T-helper 9 cell (primary cell): ENCODE measurements around the gene BRD3OS.

Source experiments
- DNase-seq: peaks from one replicate; pipeline ENCODE4 v3.0.0-alpha.2; 2020

Gene BRD3OS

DNA sequence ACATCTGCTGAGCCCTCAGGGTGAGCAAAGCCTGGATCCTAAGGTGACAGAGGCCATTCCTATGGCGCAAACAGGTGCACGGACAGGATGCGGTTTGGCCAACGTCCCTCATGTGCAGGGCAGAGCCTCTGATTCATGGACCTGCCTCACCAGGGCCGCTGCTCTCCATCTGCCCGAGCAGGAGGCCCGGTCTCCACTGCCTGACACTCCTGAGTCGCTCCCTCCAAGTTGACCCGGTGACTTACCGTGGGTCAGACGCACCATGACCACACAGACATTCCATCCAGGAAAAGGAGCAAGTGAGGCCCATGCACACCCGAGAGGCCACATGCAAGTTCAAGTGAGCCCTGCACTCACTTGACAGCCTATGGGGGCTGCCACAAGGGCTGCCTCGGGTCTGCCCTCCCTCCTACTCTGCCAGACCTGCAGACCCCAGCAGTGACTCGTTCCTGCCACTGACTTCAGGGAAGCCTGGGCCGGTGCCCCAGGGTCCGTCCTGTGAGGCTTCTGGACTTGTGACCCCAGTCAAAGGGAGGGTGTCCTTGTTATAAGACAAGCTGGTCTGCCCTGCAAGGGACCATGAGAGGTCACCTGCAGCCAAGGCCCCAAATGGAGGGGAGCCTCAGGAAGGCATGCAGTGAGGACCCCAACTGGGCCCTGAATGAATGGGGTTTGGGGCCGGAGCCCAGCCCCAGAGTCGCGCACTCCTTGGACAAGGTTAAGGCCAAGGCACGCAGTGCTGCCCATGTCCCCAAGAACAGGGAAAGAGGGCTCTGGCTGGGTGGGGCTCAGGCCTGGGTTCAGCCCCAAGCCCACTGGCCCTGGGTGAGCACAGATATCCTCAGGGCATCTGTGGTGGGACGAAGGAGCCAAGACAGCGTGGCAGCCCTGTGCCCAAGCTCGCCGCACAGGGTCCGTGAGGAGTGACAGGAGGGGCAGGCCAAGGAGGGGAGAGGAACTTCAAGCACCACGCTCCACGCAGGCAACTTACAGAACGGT, 10.1 kb downstream of the BRD3OS start:
- no peak for DNase-seq

DNA sequence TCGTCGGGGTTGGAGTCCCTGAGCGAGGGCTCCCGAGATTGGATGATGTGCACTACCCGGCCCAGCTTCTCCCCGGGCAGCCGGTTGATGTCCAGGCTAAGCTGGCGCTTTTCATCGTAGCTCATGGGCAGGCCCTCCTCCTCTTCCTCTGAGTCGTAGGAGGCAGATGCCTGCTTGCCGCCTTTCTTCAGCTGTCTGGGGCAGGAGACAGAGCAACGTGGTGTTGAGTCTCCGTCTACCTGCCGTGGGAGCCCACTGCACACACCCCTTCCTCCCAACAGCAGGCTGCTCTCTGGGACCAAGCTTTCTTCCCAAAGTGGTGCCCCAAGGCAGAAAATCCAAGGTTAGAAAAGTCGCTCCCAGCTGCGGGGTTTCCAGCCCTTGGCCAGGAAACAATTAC, 10.8 kb downstream of the BRD3OS start:
- DNase-seq, result no peak

DNA sequence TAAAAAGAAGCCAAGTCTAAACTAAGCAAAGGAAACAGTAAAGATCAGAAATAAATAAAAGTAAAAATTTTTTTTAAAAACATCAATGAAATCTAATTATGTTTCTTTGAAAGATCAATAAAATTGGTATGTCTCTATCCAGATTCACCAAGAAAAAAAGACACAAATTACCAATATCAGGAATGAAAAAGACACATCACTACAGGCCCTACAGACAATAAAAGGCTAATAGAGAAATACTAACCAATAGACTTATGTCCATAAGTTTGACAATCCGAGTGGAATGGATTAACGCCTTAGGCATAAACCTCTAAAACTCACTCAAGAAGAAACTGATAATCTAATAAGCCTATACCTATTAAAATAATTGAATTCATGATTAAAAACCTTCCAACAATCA, 12.4 kb downstream of the BRD3OS start:
- no peak for DNase-seq

DNA sequence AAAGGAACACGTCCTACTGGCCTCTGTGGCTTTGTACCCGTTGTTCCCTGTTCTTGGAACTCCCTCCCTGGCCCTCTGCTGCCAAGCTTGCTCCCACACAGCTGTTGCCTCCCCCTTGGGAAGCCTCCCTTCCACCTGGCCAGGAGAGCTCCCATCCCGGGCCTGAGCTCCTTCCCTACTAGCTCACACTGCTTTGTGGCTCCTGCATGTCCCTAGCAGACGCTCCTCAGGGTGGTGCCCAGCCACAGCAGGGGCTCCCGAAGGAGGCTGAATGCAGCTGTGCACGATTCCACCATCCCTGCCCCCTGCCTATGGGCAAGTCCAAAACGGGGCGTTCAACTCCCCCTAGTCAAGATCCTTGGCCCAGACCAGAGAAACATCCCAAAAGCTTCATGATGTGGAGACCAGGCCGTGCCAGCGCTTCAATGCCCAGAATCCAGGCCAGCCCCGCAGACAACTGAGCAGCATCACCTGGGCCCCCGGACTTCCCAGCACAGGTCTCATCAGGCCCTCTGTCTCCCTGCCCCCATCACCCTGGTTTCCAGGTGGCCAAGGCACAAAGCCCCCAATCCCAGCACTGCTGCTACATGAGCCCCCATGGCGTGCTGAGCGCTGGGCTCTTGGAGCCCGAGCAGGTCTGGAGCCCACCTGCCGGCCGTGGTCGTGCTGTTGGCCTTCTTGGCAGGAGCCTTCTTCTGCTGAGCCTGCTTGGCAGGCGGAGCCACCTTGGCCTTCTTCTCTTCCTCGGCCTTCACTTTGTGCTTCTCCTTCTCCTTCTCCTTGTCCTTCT, 14.3 kb downstream of the BRD3OS start:
- DNase-seq, result no peak

DNA sequence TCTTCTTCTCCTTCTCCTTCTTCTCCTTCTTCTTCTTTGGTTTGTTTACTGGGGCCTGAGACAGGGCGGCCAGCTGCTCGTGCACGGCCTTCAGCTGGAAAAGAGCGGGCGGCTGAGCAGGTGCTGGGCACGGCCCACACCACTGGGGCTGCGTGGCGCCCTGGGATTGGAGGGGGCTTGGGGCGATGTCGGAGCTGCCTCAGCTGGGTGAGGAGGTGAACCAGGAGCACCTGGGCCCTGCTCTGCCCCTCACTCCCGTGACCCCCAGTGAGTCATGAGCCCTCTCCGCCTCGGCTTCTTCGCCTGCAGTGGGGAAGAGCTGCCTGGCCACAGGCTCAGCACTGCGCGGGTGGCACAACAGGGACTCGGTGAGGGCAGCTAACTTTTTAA, 14.9 kb downstream of the BRD3OS start:
- DNase-seq, result no peak

DNA sequence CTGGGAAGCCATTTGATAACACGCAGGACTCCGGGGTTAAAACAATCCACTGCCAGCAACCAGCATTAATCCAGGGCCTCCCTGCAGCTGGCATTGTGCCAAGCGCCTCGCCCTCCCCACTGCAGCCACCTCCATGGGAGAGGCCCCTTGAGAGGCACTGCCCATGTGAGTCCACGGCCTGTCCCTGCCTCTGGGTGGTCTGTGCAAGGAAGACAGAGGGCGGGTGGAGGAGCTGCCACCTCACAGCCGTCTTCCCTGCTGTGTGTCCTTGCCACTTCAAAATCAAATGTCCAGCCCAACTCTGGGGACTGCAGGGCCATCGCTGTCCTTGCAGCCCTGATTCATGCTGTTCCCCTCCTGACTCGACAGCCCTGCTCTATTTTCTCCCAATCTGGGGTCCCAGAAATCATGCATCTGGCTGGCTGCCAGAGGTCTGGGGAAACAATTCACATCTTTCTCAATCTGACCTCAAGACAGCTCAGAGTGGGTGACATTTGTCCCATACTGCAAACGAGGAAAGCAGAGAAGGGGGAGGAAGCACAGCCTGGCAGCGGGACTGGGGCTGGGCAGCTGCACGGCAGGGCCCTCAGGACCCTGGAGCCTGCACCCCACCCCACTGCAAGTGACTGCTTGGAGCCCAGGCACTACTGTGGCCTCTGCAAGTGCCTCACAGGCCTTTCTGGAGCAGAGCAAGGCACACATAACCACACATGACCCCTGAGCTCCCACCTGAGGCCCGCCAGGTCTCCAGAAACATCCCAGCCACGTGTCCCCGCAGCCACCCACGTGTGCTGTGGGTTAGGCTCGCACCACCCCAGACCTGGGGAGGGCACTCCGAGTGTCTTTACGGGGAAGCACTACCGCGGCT, 15.7 kb downstream of the BRD3OS start:
- no peak for DNase-seq

DNA sequence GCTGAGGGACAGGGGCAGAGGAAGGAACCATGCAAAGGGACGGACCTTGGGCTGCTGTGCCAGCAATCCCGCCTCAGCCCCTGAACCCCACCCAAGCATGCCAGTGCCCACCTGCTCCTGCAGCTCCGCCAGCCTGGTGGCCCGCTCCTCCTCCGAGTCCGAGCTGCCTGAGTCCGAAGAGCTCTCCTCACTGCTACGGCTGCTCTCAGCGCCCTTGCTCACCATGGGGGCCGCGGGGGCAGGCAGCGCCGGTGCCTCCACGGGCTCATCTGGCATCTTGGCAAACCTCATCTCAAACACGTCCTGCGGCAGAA, 16.3 kb downstream of the BRD3OS start:
- DNase-seq, result no peak

DNA sequence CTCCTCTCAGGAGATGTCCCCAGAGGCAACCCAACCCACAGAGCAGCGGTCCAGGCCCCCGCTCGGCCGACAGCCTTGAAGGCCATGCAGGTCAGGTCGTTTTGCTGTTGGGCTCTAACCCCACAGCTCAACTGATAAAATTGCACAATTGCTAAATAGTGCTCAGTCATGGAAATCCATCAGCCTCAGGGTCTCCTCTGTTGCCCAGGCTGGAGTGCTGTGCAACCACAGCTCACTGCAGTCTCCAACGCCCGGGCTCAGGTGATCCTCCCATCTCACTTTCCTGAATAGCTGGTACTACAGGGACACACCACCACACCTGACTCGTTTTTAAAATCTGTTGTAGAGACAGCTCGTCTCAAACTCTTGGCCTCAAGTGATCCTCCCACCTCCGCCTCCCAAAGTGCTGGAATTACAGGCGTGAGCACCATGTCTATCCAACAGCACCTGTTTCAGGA, 18.3 kb downstream of the BRD3OS start:
- DNase-seq, result no peak

DNA sequence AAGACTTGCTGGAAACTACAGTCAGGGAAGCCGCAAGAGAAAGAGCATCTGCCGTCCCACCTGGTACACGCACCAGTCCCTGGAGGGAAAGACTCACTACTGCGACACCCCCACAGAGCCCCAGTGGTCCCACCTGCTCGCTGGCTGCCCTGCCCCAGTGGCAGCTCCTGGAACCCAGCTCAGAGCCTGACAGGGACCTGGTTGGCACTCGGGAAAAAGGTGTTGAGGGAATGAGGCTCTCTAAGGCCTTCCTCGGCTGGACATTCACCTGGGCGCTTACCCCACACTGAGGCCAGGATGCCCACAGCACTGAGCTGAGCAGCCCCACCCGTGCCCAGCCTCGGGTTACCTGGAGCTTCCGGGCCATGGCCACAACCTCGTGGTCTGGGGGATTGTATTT, 19.7 kb downstream of the BRD3OS start:
- DNase-seq, result no peak

DNA sequence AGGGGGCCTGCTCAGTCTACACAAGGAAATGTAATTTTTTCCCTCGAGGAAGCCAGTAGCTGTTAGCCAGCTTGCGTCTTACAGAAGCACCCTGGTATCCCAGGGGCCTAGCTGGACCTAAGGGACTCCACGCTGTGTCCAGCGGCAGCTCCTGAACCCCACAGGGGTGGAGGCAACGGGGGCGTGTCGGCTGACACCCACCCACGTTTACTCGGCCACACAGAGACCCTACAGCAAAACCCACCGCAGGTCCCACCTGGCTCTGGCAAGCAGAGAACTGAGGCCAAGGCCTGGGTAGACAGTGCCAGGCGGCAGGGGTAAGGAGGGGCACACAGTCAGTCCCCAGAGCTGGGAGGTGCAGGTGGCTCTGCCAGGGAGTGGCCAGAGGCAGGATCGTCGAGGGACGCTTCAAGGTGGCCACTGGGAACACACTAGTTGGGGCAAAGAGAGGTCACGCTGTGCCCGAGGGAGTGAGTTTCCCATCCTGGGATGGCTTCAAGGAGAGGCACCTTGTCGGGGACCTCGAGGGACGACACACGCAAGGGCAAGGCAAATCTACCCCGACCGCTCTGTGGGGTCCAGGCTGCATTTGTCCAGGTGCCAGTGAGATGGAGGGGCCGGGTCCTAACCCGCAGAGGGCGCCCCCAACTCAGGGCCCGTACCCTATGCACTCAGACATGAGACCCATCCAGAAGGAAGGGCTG, 20.7 kb downstream of the BRD3OS start:
- DNase-seq, result no peak

DNA sequence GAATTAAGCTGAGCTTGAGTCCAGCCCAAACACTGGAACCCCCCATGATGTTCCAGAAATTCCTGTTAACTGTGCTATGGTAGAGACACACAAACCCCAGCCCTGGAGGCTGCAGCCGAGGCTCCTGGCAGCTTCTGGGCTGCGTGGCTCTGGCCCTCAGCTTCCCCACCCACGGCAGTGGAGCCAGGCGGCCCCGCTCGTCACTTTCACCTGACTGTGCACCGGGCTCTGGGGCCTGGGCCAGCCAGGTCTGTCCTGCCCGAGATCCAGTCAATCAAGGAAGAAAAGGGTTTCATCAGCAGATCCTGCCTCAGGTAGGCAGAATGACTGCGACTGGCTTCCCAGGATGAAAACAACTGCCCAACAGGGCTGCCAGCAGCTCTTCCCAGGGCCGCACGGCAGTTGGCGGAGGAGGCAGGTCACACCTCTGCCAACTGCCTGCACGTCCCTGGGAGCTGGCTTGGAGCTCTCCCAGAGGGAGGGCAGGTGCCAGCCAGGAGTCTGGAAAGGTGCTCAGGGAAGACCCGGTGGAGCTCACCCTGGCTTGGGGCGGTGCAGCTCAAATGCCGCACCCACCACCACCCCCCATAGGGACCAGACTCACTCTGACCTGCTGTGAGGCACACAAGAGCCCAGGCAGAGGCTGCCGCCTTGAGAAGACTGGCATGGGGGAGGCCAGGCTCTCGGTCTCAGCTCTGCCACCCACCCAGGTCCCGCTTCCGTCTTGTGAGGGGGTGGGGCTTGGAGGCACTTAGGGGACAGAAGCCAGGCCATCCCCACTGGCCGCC, 21.8 kb downstream of the BRD3OS start:
- DNase-seq, result no peak

DNA sequence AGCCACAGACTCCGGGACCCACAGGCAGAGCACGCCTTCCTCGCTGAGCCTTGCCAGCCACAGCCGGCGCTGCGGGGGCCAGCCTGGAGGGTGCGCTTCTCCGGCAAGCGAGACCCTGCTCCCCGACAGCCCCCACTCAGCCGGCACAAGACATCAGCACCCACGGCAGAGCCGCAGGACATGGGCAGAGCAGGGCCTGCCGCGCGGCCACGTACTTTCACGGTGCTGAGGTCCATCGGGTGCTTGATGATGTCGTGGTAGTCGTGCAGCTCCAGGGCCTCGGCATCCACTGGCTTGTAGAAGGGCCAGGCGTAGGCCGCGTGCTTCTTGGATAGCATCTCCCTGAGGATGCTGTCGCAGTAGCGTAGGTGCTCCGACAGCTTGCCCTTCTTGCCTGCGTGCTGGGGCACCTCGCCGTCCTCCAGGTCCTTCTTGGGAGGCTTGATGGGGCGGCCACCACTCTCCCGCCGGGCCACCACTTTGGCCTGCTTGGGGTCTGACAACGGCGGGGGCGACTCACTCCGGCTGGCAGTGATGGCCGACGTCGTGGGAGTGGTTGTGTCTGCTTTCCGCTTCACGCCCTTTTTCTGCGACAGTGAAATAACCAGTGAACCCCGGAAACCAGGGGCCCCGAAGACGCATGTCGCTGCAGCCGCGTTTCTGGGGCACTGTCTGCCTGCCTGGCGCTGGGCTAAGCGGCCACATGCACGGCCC, 22.7 kb downstream of the BRD3OS start:
- DNase-seq, result no peak

DNA sequence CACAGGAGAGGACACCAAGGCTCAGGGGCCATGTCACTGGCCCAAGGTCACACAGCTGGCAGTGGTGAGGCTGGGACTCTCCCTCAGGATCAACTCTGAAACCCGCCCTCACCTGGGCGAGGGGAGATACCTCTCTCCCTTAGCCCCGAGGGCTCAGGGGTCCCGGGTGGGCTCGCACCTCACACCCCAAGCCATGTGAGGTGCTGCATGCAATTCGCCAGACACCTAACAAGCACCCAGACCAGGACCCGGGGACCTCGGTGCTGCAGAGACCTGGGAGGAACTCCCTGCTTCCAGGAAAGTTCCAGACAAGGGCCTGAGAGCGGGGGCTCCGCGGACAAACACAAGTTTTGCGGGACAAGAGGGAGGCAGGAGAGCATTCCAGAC, 23.3 kb downstream of the BRD3OS start:
- no peak for DNase-seq

DNA sequence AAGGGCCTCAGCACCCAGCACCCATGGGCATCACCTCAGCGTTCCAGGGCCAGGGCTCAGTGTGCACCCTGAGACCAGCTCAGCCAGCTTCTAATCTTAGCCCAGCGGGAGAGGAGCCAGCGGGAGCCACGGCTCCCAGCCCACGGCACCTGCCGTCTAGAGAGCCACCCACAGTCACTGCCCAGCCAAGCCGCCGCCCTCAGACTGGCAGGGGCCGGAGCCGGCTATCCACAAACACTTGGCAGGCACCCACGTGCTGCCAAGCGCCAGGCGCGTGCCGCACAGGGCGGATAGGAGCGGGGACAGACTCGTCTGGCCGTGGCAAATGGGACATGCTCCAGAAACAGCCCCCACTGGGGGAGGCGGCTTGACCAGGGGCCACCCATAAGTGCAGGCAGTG, 24.0 kb downstream of the BRD3OS start:
- no peak for DNase-seq

DNA sequence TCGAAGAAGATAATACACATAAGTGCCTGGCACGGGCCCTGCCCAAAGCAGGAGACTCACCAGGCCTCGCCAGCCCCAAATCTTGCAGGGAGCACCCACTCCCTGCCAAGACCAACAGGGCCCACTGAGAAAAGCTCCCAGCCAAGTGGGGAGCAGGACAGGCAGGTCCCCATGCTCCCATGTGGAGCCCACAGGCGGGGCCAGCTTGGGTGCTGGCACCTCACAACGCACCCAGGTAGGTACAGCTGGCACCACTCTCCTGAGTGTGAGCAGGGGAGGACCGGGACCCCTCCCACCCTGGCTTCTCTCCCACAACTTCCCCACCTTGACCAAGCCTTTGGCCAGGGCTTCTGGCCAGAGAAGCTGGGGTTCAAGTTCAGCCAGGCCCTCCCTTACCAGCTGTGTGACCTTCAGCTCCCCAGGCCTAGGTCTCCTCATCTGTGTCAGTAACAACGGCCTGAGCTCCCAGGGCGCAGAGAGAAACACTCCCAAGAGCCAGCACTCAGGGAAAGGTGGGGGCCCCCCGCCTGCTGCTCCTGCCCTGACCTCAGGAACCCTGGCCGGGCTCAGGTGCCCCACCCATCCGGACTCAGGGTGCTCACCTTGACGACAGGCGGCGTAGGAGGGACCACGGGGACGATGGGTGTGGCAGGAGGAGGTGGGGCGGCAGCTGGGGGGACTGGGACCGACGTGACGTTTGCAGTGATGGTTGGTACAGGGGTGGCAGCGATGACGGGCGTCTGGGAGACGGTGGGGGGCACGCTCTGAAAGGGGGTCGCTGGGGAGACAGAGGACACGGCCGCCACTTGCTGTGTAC, 24.7 kb downstream of the BRD3OS start:
- no peak for DNase-seq

DNA sequence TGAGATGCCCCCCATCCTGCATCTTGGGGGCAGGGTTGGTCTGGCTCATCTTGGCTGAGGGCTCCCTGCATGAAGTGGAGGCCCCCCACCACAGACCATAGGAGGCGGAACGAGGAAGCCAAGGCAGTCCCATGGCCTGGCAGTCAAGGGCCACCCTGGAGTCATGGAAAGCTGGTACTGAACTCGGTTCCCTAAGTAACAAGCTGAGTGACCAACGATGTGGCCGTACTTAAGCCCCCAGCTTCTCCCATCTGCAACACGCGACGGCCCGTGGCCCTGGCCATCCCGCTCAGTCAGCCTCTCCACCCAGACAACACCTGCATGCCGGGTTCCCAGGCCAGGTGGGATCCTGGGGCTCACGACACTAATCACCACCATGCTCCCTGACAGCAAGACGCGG, 25.4 kb downstream of the BRD3OS start:
- DNase-seq, result no peak

DNA sequence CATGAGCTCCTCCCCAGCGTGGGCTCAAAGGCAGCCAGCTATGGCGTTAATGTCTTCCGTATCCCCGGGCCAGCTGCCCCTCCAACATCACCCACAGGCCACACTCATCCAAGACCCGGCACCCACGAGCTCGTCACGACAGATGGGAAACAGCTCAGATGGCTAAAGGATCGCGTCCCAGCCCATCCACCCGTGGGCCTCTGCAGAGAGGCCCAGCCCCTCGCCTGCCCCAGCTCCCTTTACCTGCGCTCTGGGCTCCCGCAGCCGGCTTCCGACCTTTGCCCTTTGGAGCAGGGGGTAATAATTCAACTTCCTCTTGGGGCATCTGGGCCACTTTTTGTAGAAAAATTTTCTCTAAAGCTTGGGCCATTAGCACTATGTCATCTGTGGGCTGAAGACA, 26.0 kb downstream of the BRD3OS start:
- DNase-seq, result no peak

DNA sequence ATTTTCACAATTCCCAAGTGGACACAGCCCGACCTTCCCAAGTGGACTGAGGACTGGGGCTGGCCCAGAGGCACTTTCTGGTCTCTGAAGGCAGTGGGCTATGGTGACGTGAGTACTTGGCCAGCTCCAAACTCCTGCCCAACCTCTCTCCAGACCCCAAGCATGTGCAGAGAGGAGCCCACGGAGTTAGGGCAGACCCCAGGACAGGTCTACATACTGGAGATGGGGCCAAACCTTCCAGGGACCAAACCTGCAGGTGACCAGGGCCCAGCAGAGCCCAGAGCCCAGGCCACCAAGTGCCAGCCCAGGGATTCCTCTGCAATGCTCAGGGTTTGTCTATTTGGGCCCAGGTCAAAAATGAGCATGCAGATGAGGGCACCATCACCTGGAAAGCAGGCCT, 27.2 kb downstream of the BRD3OS start:
- DNase-seq, result no peak

DNA sequence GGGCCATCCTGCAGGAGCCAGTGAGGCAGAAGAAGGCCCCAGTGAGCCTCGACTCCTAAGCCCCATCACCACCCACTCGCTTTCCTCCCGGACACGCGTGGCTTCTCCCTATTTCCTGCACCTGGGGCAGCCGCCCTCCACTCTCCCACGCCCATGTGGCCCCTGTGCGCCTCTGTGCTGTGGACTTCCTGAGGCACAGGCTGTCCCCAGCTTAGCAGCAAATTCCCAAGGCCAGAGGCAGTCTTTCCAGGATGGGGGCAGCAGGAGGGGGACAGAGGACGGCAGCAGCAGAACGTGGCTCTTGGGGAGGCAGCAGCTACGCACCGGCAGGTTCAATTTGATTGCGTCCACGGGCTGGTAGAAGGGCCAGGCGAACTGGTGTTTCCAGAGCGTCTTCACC, 27.7 kb downstream of the BRD3OS start:
- DNase-seq, result no peak

DNA sequence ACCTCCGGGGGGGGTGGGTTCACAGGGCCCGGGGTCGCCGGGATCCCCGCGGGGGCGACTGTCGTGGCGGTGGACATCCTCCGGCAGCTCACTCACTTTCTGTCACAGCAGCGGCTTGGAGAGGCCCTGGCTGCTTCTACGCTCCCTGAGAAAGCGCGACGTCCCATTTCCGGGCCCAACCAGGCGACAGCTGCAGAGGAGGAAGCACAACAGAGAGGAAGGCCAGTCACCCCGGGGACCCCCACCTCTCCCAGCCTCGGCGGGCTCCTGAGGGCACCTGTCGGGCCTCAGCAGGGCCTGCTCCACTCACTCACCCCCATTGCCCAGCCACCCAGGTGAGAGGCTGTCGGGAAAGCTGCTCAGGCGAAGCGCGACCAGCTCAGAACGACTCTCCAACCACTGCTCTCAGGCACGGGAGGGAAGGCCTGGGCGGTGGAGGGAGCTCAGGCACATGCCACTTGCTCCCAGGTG, 28.2 kb downstream of the BRD3OS start:
- DNase-seq, result no peak
